CD14-positive monocyte (primary cell): ENCODE data around the gene STK11IP. TPM values are rescaled to one million over a fixed set of nuclear protein-coding genes. Genes with fewer than 3 reads are reported as not detected.

Experiments used
- DNase-seq, 3 donors: peaks; one replicate each; pipeline ENCODE4 v3.0.0-alpha.2; 2011 to 2022
- H2AFZ ChIP-seq: 2 replicates; pipeline ENCODE4 v1.6.0; 2012; ENCODE audit warnings: mild to moderate bottlenecking, low read depth, low read length, inconsistent platforms; ENCODE audit not compliant: insufficient read depth, poor library complexity, severe bottlenecking
- H3K27ac ChIP-seq, 2 donors: 1 replicate in 1 of 2; 2 replicates in 1 of 2; pipeline ENCODE4 v1.5.1; 2012 to 2013; ENCODE audit warnings: low read length in 2 of 2, control low read depth in 1 of 2, inconsistent platforms in 1 of 2, low read depth in 1 of 2, mild to moderate bottlenecking in 1 of 2
- H3K27me3 ChIP-seq, 2 donors: one replicate each; pipeline versions ENCODE4 v1.6.0 to v1.6.1; 2011 to 2013; ENCODE audit warnings: low read length in 2 of 2; ENCODE audit not compliant: control insufficient read depth in 2 of 2, insufficient read depth in 2 of 2
- H3K36me3 ChIP-seq, 2 donors: replicated peaks in 1 of 2; 1 replicate in 1 of 2; 2 replicates in 1 of 2; pipeline versions ENCODE4 v1.5.1 to v1.6.1; 2012 to 2013; ENCODE audit warnings: low read length in 2 of 2, control low read depth in 1 of 2, inconsistent platforms in 1 of 2, mild to moderate bottlenecking in 1 of 2; ENCODE audit not compliant: insufficient read depth in 2 of 2, control insufficient read depth in 1 of 2
- H3K4me1 ChIP-seq, 2 donors: 1 replicate in 1 of 2; 2 replicates in 1 of 2; pipeline versions ENCODE4 v1.5.1 to v1.6.1; 2012 to 2013; ENCODE audit warnings: low read length in 2 of 2, control low read depth in 1 of 2, inconsistent platforms in 1 of 2, mild to moderate bottlenecking in 1 of 2, moderate library complexity in 1 of 2; ENCODE audit not compliant: insufficient read depth in 2 of 2, control insufficient read depth in 1 of 2
- H3K4me2 ChIP-seq: replicated peaks from 2 replicates; pipeline ENCODE3; 2012; ENCODE audit warnings: low read length, moderate library complexity, mild to moderate bottlenecking; ENCODE audit not compliant: poor library complexity, severe bottlenecking; ENCODE audit errors: extremely low read depth
- H3K4me3 ChIP-seq, 3 experiments: fragments of 200-600 bp in 1 of 3; sonication (generic) in 1 of 3; replicated peaks in 1 of 3; 1 replicate in 2 of 3; 2 replicates in 1 of 3; pipeline ENCODE4 v1.5.1; 2011 to 2013; ENCODE audit warnings: low read length in 3 of 3, mild to moderate bottlenecking in 3 of 3, control low read depth in 2 of 3, low read depth in 2 of 3, inconsistent platforms in 1 of 3, moderate library complexity in 1 of 3
- H3K79me2 ChIP-seq: 2 replicates; pipeline ENCODE4 v1.6.0; 2012; ENCODE audit warnings: mild to moderate bottlenecking, control low read depth, inconsistent platforms, low read length, moderate library complexity; ENCODE audit not compliant: insufficient read depth
- H3K9ac ChIP-seq: 2 replicates; pipeline ENCODE4 v1.6.0; 2017; ENCODE audit warnings: low read length, mild to moderate bottlenecking; ENCODE audit not compliant: insufficient read depth, poor library complexity, severe bottlenecking
- H3K9me3 ChIP-seq, 2 donors: replicated peaks in 1 of 2; 1 replicate in 1 of 2; 2 replicates in 1 of 2; pipeline versions ENCODE4 v1.5.1 to v1.6.1; 2012 to 2013; ENCODE audit warnings: low read length in 2 of 2, control low read depth in 1 of 2; ENCODE audit not compliant: control insufficient read depth in 1 of 2, insufficient read depth in 1 of 2
- H4K20me1 ChIP-seq: 2 replicates; pipeline ENCODE4 v1.6.0; 2012; ENCODE audit warnings: mild to moderate bottlenecking, low read length, control low read depth, moderate library complexity; ENCODE audit not compliant: insufficient read depth
- H3K27ac Mint-ChIP-seq, 7 donors: one replicate each; pipeline ENCODE4 v1.8.0; 2020; ENCODE audit warnings: mild to moderate bottlenecking in 7 of 7, mixed read lengths in 7 of 7, moderate library complexity in 6 of 7, inconsistent platforms in 2 of 7
- H3K27me3 Mint-ChIP-seq, 3 donors: one replicate each; pipeline ENCODE4 v1.8.0; 2021 to 2022; ENCODE audit warnings: low read depth in 3 of 3, mild to moderate bottlenecking in 3 of 3, mixed read lengths in 3 of 3, moderate library complexity in 3 of 3, inconsistent platforms in 1 of 3
- H3K36me3 Mint-ChIP-seq, 2 donors: one replicate each; pipeline ENCODE4 v1.8.0; 2020; ENCODE audit warnings: mixed read lengths in 2 of 2, inconsistent platforms in 1 of 2, mild to moderate bottlenecking in 1 of 2
- H3K4me1 Mint-ChIP-seq: one replicate; pipeline ENCODE4 v1.8.0; 2020; ENCODE audit warnings: mild to moderate bottlenecking, mixed read lengths
- H3K4me3 Mint-ChIP-seq, 2 donors: one replicate each; pipeline ENCODE4 v1.8.0; 2020; ENCODE audit warnings: mild to moderate bottlenecking in 2 of 2, mixed read lengths in 2 of 2, moderate library complexity in 1 of 2
- H3K9me3 Mint-ChIP-seq, 7 donors: one replicate each; pipeline ENCODE4 v1.8.0; 2020 to 2022; ENCODE audit warnings: mixed read lengths in 7 of 7, mild to moderate bottlenecking in 6 of 7, moderate library complexity in 6 of 7, inconsistent platforms in 2 of 7
- WGBS: methylation state at CpG from one replicate; pipeline ENCODE4 v1.1.5; 2013; ENCODE audit warnings: missing lambda C conversion rate; ENCODE audit not compliant: insufficient coverage; 5-methylcytosine and 5-hydroxymethylcytosine counted together
- intact Hi-C, 2 donors: fragments of 100-400 bp; cut with micrococcal nuclease; formaldehyde crosslinking; loops; one replicate each; pipeline versions ENCODE4 v1.15.0 to v1.15.1; 2023
- polyA plus RNA-seq, 3 donors: library from polyadenylated mRNA; depleted of rRNA in 1 of 3; unstranded in 2 of 3; stranded (reverse) in 1 of 3; fragments of 300-500 nt in 2 of 3; fragments of >200 nt in 1 of 3; fragmentation: Illumina TruSeq in 2 of 3; gene quantifications; 1 replicate in 2 of 3; 2 replicates in 1 of 3; pipeline ENCODE4 v1.2.3, GENCODE V29; 2012 to 2021
- small RNA-seq: library from RNA; depleted of rRNA; stranded (forward); fragments of <200 nt; gene quantifications from one replicate; pipeline ENCODE3, GENCODE V24; 2012; ENCODE audit warnings: low read depth; ENCODE audit not compliant: insufficient read length
- TF ChIP-seq, protein P1 (sequence below): fragments of 200-600 bp; IDR thresholded peaks from one replicate; pipeline ENCODE4 v1.8.0; 2022; ENCODE audit warnings: antibody characterized with exemption, mild to moderate bottlenecking

The STK11IP gene
- polyA plus RNA-seq, 3 donors: 13.0 to 79.1 (median 15.7) TPM

DNA sequence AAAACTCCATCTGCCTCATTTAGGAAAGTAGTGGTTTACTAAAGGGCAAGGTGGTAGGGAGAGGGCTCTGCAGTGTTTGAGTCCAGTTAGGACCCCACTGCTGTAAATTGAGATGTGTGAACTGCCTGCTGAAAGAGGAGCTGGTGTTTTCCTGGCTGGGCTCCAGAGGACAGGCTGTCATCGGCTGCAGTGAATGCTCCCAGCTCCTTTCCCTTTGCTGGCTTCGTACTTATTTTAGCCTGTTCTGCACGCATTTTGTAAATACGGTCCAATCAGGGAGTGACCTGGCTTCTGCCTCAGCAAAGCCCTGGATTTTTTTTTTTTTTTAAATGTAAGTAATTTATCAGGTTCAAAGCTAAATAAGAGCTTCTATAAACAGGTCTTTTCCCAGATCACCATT, 67.3 kb downstream of the STK11IP start:
- Histone ChIP-seq H3K4me1 (no peaks in the 10 kb centered on the region), H3K36me3 (no peaks in the 10 kb centered on the region), H3K79me2 (no peaks in the 10 kb centered on the region), H3K27me3 (peaks cover 0 to 6% of the 10 kb centered on the region in 2 donors), H3K9ac (no peak overlapping the region), H2AFZ (no peak overlapping the region), H3K27ac (no peak overlapping the region), H3K4me3 (no peak overlapping the region), H4K20me1 (no peaks in the 10 kb centered on the region), H3K4me2 (no peak overlapping the region), H3K9me3 (peaks cover 0 to 12% of the 10 kb centered on the region in 2 donors)
- peaks cover 7 to 23% (median 19%) of the 10 kb centered on the region in 7 donors for H3K9me3 Mint-ChIP-seq
- intact Hi-C loops: no loop called here
- H3K36me3 Mint-ChIP-seq: no peaks in the 10 kb centered on the region
- 95% methylated on average over 2 of the region's 4 CpGs for WGBS
- no peak overlapping the region for H3K4me3 Mint-ChIP-seq
- DNase-seq: no peak
- TF ChIP-seq, protein P1, sequence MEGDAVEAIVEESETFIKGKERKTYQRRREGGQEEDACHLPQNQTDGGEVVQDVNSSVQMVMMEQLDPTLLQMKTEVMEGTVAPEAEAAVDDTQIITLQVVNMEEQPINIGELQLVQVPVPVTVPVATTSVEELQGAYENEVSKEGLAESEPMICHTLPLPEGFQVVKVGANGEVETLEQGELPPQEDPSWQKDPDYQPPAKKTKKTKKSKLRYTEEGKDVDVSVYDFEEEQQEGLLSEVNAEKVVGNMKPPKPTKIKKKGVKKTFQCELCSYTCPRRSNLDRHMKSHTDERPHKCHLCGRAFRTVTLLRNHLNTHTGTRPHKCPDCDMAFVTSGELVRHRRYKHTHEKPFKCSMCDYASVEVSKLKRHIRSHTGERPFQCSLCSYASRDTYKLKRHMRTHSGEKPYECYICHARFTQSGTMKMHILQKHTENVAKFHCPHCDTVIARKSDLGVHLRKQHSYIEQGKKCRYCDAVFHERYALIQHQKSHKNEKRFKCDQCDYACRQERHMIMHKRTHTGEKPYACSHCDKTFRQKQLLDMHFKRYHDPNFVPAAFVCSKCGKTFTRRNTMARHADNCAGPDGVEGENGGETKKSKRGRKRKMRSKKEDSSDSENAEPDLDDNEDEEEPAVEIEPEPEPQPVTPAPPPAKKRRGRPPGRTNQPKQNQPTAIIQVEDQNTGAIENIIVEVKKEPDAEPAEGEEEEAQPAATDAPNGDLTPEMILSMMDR: no peak
- no peak overlapping the region for H3K27ac Mint-ChIP-seq
- no peaks in the 10 kb centered on the region for H3K4me1 Mint-ChIP-seq
- H3K27me3 Mint-ChIP-seq: peaks cover 6 to 13% (median 7%) of the 10 kb centered on the region in 3 donors

DNA sequence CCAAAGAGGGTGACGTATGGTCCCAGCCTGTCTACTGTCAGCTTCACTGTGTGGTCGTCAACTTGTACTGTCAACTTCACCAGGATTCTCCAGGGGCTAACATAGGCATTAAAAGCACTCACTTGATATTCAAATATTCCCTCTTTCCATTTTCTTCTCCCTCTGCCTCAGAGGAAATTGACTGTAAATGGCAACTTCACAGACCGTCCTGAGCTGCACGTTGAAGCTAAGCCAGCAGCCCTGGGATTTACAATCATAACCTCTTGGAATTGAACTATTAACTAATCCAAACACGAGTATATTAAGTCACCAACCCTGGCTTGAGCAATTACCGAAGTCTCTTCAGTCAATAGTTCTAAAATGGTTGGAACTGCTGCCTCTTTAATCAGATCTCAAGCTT, 68.3 kb downstream of the STK11IP start:
- intact Hi-C loops: no loop called here
- H3K79me2 ChIP-seq: no peaks in the 10 kb centered on the region
- H3K4me1 Mint-ChIP-seq: no peaks in the 10 kb centered on the region
- H4K20me1 ChIP-seq: no peaks in the 10 kb centered on the region
- peaks cover 0 to 7% of the 10 kb centered on the region in 2 donors for H3K9me3 ChIP-seq
- peaks cover 7 to 17% (median 15%) of the 10 kb centered on the region in 7 donors for H3K9me3 Mint-ChIP-seq
- peaks cover 0 to 6% of the 10 kb centered on the region in 2 donors for H3K27me3 ChIP-seq
- no peak overlapping the region for H3K4me2 ChIP-seq
- H3K36me3 ChIP-seq: no peaks in the 10 kb centered on the region
- H3K27ac Mint-ChIP-seq: no peak overlapping the region
- no peak overlapping the region for H3K4me3 Mint-ChIP-seq
- H2AFZ ChIP-seq: no peak overlapping the region
- no peak overlapping the region for H3K4me3 ChIP-seq
- DNase-seq: no peak
- peaks cover 4 to 14% (median 5%) of the 10 kb centered on the region in 3 donors for H3K27me3 Mint-ChIP-seq
- no peaks in the 10 kb centered on the region for H3K36me3 Mint-ChIP-seq
- 91% methylated on average over 6 of the region's 6 CpGs for WGBS
- no peaks in the 10 kb centered on the region for H3K4me1 ChIP-seq
- no peak overlapping the region for H3K27ac ChIP-seq
- TF ChIP-seq, protein P1: no peak
- no peak overlapping the region for H3K9ac ChIP-seq

Small RNA genes lying within 50 kb of the gene (small RNA-seq; reads per million reads assigned to genes)
- gene MIR3132 (not detected), gene RN7SKP213 (not detected)

Other genes with a start within 250 kb of the STK11IP start
- gene DNPEP, start 209.9 kb upstream of the STK11IP start, polyA plus RNA-seq: 10 to 100 TPM; 51.6 to 83.1 (median 60.6) TPM
- 1 to 10 TPM; 2.4 to 4.0 (median 2.4) TPM for gene DES, start 179.5 kb upstream of the STK11IP start, polyA plus RNA-seq
- gene SPEG, start 163.0 kb upstream of the STK11IP start, polyA plus RNA-seq: not detected
- 10 to 100 TPM; 35.5 to 71.2 (median 35.9) TPM for gene GMPPA, start 99.0 kb upstream of the STK11IP start, polyA plus RNA-seq
- gene ASIC4, start 83.4 kb upstream of the STK11IP start, polyA plus RNA-seq: not detected
- under 1 TPM; 0.09 to 0.32 (median 0.09) TPM for gene CHPF, start 54.0 kb upstream of the STK11IP start, polyA plus RNA-seq
- not detected for gene TMEM198, start 53.8 kb upstream of the STK11IP start, polyA plus RNA-seq
- gene OBSL1, start 26.3 kb upstream of the STK11IP start, polyA plus RNA-seq: under 1 TPM in 1 of 3 donors, not detected in 2; 0.09 TPM
- not detected for gene INHA, start 25.5 kb upstream of the STK11IP start, polyA plus RNA-seq
- gene SLC4A3, start 29.8 kb downstream of the STK11IP start, polyA plus RNA-seq: under 1 TPM in 1 of 3 donors, not detected in 2; 0.31 TPM